ENCODE measurements around the gene HS3ST4. TPM values are rescaled to one million over a fixed set of nuclear protein-coding genes. Genes with fewer than 3 reads are reported as not detected.

The HS3ST4 gene
- total RNA-seq, 1 experiment from 2014 or later = not detected

- Histone ChIP-seq H3K9me3 (ENCODE audit: control insufficient read depth in 1 of 2, insufficient read depth in 1 of 2, low read depth in 1 of 2, low read length in 2 of 2) (no peaks in the 10 kb centered on the region), H3K4me2 (ENCODE audit: low read length) (no peak overlapping the region), H4K20me1 (ENCODE audit: insufficient read depth) (no peaks in the 10 kb centered on the region), H3K36me3 (ENCODE audit: control insufficient read depth in 1 of 2, insufficient read depth in 2 of 2, low read length in 2 of 2) (no peaks in the 10 kb centered on the region), H3K4me3 (replicated peaks in 1 of 2; ENCODE audit: low read depth in 1 of 2, low read length in 2 of 2) (no peak overlapping the region), H3K4me1 (ENCODE audit: control insufficient read depth in 1 of 2, insufficient read depth in 2 of 2, low read length in 2 of 2) (no peaks in the 10 kb centered on the region), H3K79me2 (ENCODE audit: insufficient read depth, low read length) (no peaks in the 10 kb centered on the region), H3K9me2 (ENCODE audit: insufficient read depth) (no peaks in the 10 kb centered on the region), H2AFZ (ENCODE audit: low read depth, low read length, poor library complexity, severe bottlenecking) (no peak overlapping the region), H3K27me3 (ENCODE audit: insufficient read depth, low read length) (peaks cover 35% of the 10 kb centered on the region), H3K9ac (ENCODE audit: low read length) (no peak overlapping the region), H3K27ac (ENCODE audit: low read depth, low read length) (no peak overlapping the region)
- ATAC-seq (no peak), DNase-seq (ENCODE audit: low read depth, low spot score) (no peak)
- ChIA-PET POLR2A (no interaction called here), RAD21 (ENCODE audit: low non-redundant PET in 1 of 2, low total read pairs in 2 of 2, uncharacterized antibody in 2 of 2, unreplicated experiment in 2 of 2) (no interaction called here), CTCF (no interaction called here)
- TF ChIP-seq ATF3 (IDR thresholded peaks at IDR 0.05) = no peak
- TF ChIP-seq RAD21 (IDR thresholded peaks at IDR 0.05; ENCODE audit: low read depth) = no peak
- intact Hi-C loops (cut with micrococcal nuclease) = no loop called here
- BruUV-seq (replicated peaks) = no TSS peak
Measured at GRCh38 chr16:25690552-25691143, 1.1 kb upstream of the HS3ST4 start.

GRCh38 chr16:25692351-25692741 is 587 bp downstream of the HS3ST4 start:
- H3K79me2 ChIP-seq (ENCODE audit: insufficient read depth, low read length) = no peaks in the 10 kb centered on the region
- no peak overlapping the region for H3K4me3 ChIP-seq (replicated peaks in 1 of 2; ENCODE audit: low read depth in 1 of 2, low read length in 2 of 2)
- POLR2A ChIA-PET = no interaction called here
- ATAC-seq (no peak), DNase-seq (ENCODE audit: low read depth, low spot score) (no peak)
- no peaks in the 10 kb centered on the region for H4K20me1 ChIP-seq (ENCODE audit: insufficient read depth)
- H3K4me1 ChIP-seq (ENCODE audit: control insufficient read depth in 1 of 2, insufficient read depth in 2 of 2, low read length in 2 of 2) = no peaks in the 10 kb centered on the region
- intact Hi-C loops (cut with micrococcal nuclease) = no loop called here
- no TSS peak for BruUV-seq (replicated peaks)
- RAD21 ChIA-PET (ENCODE audit: low non-redundant PET in 1 of 2, low total read pairs in 2 of 2, uncharacterized antibody in 2 of 2, unreplicated experiment in 2 of 2) = no interaction called here
- H3K9me2 ChIP-seq (ENCODE audit: insufficient read depth) = no peaks in the 10 kb centered on the region
- H3K27me3 ChIP-seq (ENCODE audit: insufficient read depth, low read length) = peaks cover 42% of the 10 kb centered on the region
- no peaks in the 10 kb centered on the region for H3K9me3 ChIP-seq (ENCODE audit: control insufficient read depth in 1 of 2, insufficient read depth in 1 of 2, low read depth in 1 of 2, low read length in 2 of 2)
- H3K9ac ChIP-seq (ENCODE audit: low read length) = no peak overlapping the region
- no peak overlapping the region for H3K4me2 ChIP-seq (ENCODE audit: low read length)
- H3K36me3 ChIP-seq (ENCODE audit: control insufficient read depth in 1 of 2, insufficient read depth in 2 of 2, low read length in 2 of 2) = no peaks in the 10 kb centered on the region
- CTCF ChIA-PET = no interaction called here
- H2AFZ ChIP-seq (ENCODE audit: low read depth, low read length, poor library complexity, severe bottlenecking) = no peak overlapping the region
- no peak overlapping the region for H3K27ac ChIP-seq (ENCODE audit: low read depth, low read length)
- no peak for TF ChIP-seq SIN3A (IDR thresholded peaks at IDR 0.05; ENCODE audit: low read depth)
- no peak for TF ChIP-seq ZFX (IDR thresholded peaks at IDR 0.05)
- TF ChIP-seq SRF (IDR thresholded peaks at IDR 0.05; ENCODE audit: low read depth) = no peak
- no peak for TF ChIP-seq RAD21 (IDR thresholded peaks at IDR 0.05; ENCODE audit: low read depth)
- TF ChIP-seq POLR2AphosphoS5 (IDR thresholded peaks at IDR 0.05; ENCODE audit: low read depth, low read length) = no peak
- no peak for TF ChIP-seq ZBTB33 (IDR thresholded peaks at IDR 0.05; ENCODE audit: extremely low read depth, insufficient replicate concordance, low read length)
- no peak for TF ChIP-seq FOSL1 (IDR thresholded peaks at IDR 0.05; ENCODE audit: low read depth)
- TF ChIP-seq ELF1 (IDR thresholded peaks at IDR 0.05; ENCODE audit: borderline replicate concordance, low read depth) = no peak
- TF ChIP-seq YY1 (IDR thresholded peaks at IDR 0.05; ENCODE audit: extremely low read depth, insufficient replicate concordance, low read depth, low read length) = no peak
- TF ChIP-seq MAX (IDR thresholded peaks at IDR 0.05) = no peak
- no peak for TF ChIP-seq SP1 (IDR thresholded peaks at IDR 0.05; ENCODE audit: low read depth)
- TF ChIP-seq CEBPB (IDR thresholded peaks at IDR 0.05; ENCODE audit: low read depth) = no peak
- no peak for TF ChIP-seq TCF7L2 (IDR thresholded peaks at IDR 0.05; ENCODE audit: borderline replicate concordance, extremely low read depth, insufficient read depth, insufficient read length)
- no peak for TF ChIP-seq ATF3 (IDR thresholded peaks at IDR 0.05)
- no peak for TF ChIP-seq EZH2 (IDR thresholded peaks at IDR 0.05)
- no peak for TF ChIP-seq JUND (IDR thresholded peaks at IDR 0.05)
- TF ChIP-seq CTCF (IDR thresholded peaks at IDR 0.05 in 2 of 3, conservative IDR thresholded peaks at IDR 0.05 in 1 of 3; ENCODE audit: borderline replicate concordance in 1 of 3, insufficient read depth in 1 of 3, low read depth in 2 of 3, low read length in 2 of 3) = no peak

All from HCT116 (cell line).